Measurements from ENCODE around the gene NPIPB2. TPM values are rescaled to one million over a fixed set of nuclear protein-coding genes. Genes with fewer than 3 reads are reported as not detected.

Gene NPIPB2
- total RNA-seq, 1 donor from 2014 or later = 26.8 TPM

DNA sequence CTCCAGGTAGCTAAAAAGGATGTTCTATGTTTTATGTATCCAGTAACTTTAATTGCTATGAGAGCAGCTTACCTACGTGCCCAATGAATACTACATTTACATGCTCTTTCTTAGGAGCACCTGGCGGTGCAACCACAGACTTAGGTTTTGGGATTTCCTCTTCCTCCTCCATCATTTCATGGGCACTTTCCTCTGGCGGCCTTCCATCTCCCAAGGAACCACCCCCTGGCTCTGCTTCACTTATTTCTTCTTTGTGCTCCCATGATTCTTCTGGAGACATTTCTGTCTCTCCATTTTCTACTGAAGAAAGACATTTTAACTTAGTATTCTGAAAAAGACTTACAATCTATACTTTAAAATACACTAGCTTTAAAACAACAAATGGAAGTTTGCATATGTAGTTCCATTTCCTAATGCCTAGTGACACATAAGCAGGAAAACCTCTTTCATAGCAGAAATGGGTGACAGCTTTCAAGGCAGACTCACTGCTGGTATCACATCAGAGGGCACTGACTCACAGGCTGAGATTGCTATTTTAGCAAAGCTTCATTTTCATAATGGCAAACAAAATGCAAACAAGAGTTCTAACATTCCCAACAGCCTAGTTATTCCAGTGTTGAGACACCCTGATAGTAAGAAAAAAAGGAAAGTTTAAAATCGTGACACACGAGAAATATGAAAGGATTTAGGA, 45.2 kb downstream of the NPIPB2 start:
- Mint-ChIP-seq H3K9me3 (no peaks in the 10 kb centered on the region), H3K36me3 (peaks cover 21% of the 10 kb centered on the region), H3K27me3 (ENCODE audit: low read depth) (no peaks in the 10 kb centered on the region), H3K27ac (peak overlapping the region; percentile 11), H3K4me3 (no peak overlapping the region), H3K4me1 (no peaks in the 10 kb centered on the region)
- TF ChIP-seq, protein P1, sequence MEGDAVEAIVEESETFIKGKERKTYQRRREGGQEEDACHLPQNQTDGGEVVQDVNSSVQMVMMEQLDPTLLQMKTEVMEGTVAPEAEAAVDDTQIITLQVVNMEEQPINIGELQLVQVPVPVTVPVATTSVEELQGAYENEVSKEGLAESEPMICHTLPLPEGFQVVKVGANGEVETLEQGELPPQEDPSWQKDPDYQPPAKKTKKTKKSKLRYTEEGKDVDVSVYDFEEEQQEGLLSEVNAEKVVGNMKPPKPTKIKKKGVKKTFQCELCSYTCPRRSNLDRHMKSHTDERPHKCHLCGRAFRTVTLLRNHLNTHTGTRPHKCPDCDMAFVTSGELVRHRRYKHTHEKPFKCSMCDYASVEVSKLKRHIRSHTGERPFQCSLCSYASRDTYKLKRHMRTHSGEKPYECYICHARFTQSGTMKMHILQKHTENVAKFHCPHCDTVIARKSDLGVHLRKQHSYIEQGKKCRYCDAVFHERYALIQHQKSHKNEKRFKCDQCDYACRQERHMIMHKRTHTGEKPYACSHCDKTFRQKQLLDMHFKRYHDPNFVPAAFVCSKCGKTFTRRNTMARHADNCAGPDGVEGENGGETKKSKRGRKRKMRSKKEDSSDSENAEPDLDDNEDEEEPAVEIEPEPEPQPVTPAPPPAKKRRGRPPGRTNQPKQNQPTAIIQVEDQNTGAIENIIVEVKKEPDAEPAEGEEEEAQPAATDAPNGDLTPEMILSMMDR (IDR thresholded peaks at IDR 0.05; ENCODE audit: unreplicated experiment) = no peak
- no peak for DNase-seq (ENCODE audit: low spot score in 2 of 2, unreplicated experiment in 2 of 2)

DNA sequence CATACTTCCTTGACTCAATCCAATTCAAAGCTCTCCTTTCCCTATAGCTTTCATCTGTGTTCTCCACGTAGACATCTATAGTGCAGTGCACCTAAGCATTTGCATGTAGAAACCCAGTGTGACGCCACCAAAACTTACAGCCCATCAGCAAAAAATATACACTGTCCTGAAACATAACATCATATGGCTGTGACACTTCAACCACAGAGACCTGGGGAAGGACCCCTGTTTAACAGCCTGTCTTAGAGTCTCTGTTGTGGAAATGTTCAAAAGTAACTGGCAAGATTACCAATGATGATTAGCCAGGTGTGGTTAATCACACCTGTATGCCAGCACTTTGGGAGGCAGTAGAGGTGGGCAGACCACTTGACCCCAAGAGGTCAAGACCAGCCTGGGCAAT, 48.3 kb downstream of the NPIPB2 start:
- Mint-ChIP-seq H3K27me3 (ENCODE audit: low read depth) (no peaks in the 10 kb centered on the region), H3K27ac (no peak overlapping the region), H3K36me3 (peaks cover 29% of the 10 kb centered on the region), H3K4me3 (no peak overlapping the region), H3K4me1 (no peaks in the 10 kb centered on the region), H3K9me3 (no peaks in the 10 kb centered on the region)
- no peak for DNase-seq (ENCODE audit: low spot score in 2 of 2, unreplicated experiment in 2 of 2)
- TF ChIP-seq, protein P1 (IDR thresholded peaks at IDR 0.05; ENCODE audit: unreplicated experiment) = no peak

DNA sequence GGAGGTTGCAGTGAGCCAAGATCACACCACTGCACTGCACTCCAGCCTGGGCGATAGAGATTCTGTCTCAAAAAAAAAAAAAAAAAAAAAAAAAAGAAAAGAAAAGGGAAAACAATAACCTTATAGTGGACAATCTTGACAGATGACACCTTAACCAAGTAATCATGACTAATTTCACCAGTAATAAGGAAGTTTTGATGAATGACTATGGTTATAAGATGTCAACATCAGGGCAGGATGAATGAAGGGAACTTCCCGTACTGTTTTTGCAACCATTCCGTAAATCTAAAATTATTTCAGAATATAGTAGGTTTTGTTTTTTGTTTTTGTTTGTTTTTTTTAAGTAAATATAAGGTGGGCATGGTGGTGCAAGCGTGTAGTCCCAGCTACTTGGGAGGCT, 49.1 kb downstream of the NPIPB2 start:
- Mint-ChIP-seq H3K9me3 (no peaks in the 10 kb centered on the region), H3K36me3 (peaks cover 29% of the 10 kb centered on the region), H3K27ac (no peak overlapping the region), H3K27me3 (ENCODE audit: low read depth) (no peaks in the 10 kb centered on the region), H3K4me3 (no peak overlapping the region), H3K4me1 (no peaks in the 10 kb centered on the region)
- no peak for DNase-seq (ENCODE audit: low spot score in 2 of 2, unreplicated experiment in 2 of 2)
- TF ChIP-seq, protein P1 (IDR thresholded peaks at IDR 0.05; ENCODE audit: unreplicated experiment) = no peak

DNA sequence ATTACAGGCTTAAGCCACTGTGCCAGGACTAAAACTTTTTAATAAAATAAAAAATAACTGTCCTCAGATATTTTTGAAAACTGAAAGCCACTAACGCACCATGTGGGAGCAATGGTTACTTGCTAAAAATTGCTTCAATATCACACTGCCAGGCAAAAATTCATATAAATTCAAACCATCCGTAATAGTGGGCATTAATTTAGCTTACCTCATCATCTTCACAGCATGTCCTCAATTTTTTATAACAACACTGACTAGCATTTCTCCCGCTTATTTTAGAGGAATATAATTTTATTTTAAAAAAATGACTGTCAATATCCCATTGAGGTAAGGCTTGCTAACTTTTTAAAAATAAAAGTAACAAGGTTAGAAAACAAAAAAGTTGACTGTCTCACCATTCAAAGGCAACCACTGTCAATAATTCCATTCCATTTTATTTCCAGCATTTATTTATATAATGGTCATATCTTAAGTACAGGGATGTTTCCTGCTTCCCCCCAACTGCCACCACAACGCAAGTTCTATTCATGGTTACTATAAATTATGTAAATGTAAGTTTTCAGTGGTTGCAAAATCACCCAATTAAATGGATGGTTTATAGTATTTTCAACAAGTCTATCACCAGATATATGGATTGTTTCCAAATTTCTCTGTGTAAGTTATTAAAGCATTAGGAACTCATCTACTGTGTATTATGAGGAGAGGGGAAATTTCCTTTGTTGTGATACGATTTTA, 51.4 kb downstream of the NPIPB2 start:
- TF ChIP-seq, protein P1 (IDR thresholded peaks at IDR 0.05; ENCODE audit: unreplicated experiment) = no peak
- peaks cover 33% of the 10 kb centered on the region for H3K36me3 Mint-ChIP-seq
- H3K27me3 Mint-ChIP-seq (ENCODE audit: low read depth) = no peaks in the 10 kb centered on the region
- no peaks in the 10 kb centered on the region for H3K4me1 Mint-ChIP-seq
- no peak for DNase-seq (ENCODE audit: low spot score in 2 of 2, unreplicated experiment in 2 of 2)
- no peak overlapping the region for H3K4me3 Mint-ChIP-seq
- no peaks in the 10 kb centered on the region for H3K9me3 Mint-ChIP-seq
- H3K27ac Mint-ChIP-seq = no peak overlapping the region

DNA sequence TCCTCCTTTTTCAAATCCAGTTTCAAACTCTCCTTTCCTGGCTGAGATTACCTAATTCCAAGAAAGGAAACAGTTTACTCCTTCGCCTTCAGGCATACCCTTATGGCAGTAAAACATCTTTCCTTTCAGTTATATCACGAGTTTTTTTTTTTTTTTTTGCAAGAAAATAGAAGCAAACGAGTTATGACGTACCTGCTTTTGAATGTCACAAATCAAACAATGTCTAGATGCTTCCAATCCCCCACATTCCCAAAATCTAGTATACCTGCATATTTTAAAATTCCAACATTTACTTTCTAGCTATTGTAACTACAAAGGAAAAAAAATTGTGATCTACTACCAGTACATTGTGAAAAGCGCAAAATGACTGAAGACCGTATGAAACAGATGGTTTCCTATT, 55.0 kb downstream of the NPIPB2 start:
- TF ChIP-seq, protein P1 (IDR thresholded peaks at IDR 0.05; ENCODE audit: unreplicated experiment) = no peak
- no peak for DNase-seq (ENCODE audit: low spot score in 2 of 2, unreplicated experiment in 2 of 2)
- Mint-ChIP-seq H3K9me3 (no peaks in the 10 kb centered on the region), H3K36me3 (peaks cover 36% of the 10 kb centered on the region), H3K4me3 (no peak overlapping the region), H3K27ac (no peak overlapping the region), H3K4me1 (no peaks in the 10 kb centered on the region), H3K27me3 (ENCODE audit: low read depth) (no peaks in the 10 kb centered on the region)
